Limb (tissue), 2 donors: Measurements from ENCODE around the gene CEP112.
A peak's percentile ranks its signal among the peaks of the same experiment; 100 is the strongest.
"Not testable (repeated sequence)": the region's sequence is repeated elsewhere in the genome, so short reads cannot be mapped to it uniquely, and the experiment has no call there.

Source experiments
- DNase-seq, 2 donors: peaks; one replicate each; pipeline ENCODE4 v3.0.0-alpha.2; 2016; ENCODE audit errors: extremely low spot score in 2 of 2

CEP112 gene

GRCh38 chr17:66085221-66085620 lies 106.7 kb downstream of the CEP112 start:
- no peak for DNase-seq

- not testable (repeated sequence) for DNase-seq
Measured at GRCh38 chr17:66080670-66081069, 111.3 kb downstream of the CEP112 start.

- DNase-seq, result no peak
Measured at GRCh38 chr17:66076546-66077190, 115.3 kb downstream of the CEP112 start.

- DNase-seq, result no peak
Measured at GRCh38 chr17:66073384-66073783, 118.5 kb downstream of the CEP112 start.

- DNase-seq, result no peak
Measured at GRCh38 chr17:66063686-66064085, 128.2 kb downstream of the CEP112 start.

- no peak for DNase-seq
Measured at GRCh38 chr17:66056148-66056547, 135.8 kb downstream of the CEP112 start.

GRCh38 chr17:66054242-66054641 lies 137.7 kb downstream of the CEP112 start:
- no peak for DNase-seq

GRCh38 chr17:66044083-66044482 lies 147.8 kb downstream of the CEP112 start:
- DNase-seq, result no peak

GRCh38 chr17:66043419-66043818 lies 148.5 kb downstream of the CEP112 start:
- no peak for DNase-seq

- DNase-seq, result no peak
Measured at GRCh38 chr17:66040402-66040801, 151.5 kb downstream of the CEP112 start.

GRCh38 chr17:66038125-66038524 lies 153.8 kb downstream of the CEP112 start:
- no peak for DNase-seq

GRCh38 chr17:66037221-66037620 lies 154.7 kb downstream of the CEP112 start:
- DNase-seq, result no peak

- no peak for DNase-seq
Measured at GRCh38 chr17:66032082-66032712, 159.7 kb downstream of the CEP112 start.

- no peak for DNase-seq
Measured at GRCh38 chr17:66025551-66025950, 166.4 kb downstream of the CEP112 start.

- DNase-seq, result no peak
Measured at GRCh38 chr17:66021757-66022156, 170.2 kb downstream of the CEP112 start.

- no peak for DNase-seq
Measured at GRCh38 chr17:66018786-66019185, 173.1 kb downstream of the CEP112 start.

GRCh38 chr17:66016231-66016630 lies 175.7 kb downstream of the CEP112 start:
- DNase-seq, result no peak

- DNase-seq, result no peak
Measured at GRCh38 chr17:66008680-66009079, 183.3 kb downstream of the CEP112 start.

- DNase-seq, result no peak
Measured at GRCh38 chr17:66006654-66007053, 185.3 kb downstream of the CEP112 start.

- peak in 1 of 2 donors; percentile 10 for DNase-seq
Measured at GRCh38 chr17:66002812-66003211, 189.1 kb downstream of the CEP112 start.

GRCh38 chr17:66002063-66002585 lies 189.8 kb downstream of the CEP112 start:
- no peak for DNase-seq

- no peak for DNase-seq
Measured at GRCh38 chr17:66000216-66000615, 191.7 kb downstream of the CEP112 start.

- no peak for DNase-seq
Measured at GRCh38 chr17:65998675-65999074, 193.3 kb downstream of the CEP112 start.
